ENCODE measurements around the gene SEPTIN7. TPM values are rescaled to one million over a fixed set of nuclear protein-coding genes. Genes with fewer than 3 reads are reported as not detected.

Gene SEPTIN7
- total RNA-seq (2022; extraction: Qiagen RNA extraction; ENCODE audit: low read depth), result 131 to 245 TPM (median 212 TPM) in 5 replicates

DNA sequence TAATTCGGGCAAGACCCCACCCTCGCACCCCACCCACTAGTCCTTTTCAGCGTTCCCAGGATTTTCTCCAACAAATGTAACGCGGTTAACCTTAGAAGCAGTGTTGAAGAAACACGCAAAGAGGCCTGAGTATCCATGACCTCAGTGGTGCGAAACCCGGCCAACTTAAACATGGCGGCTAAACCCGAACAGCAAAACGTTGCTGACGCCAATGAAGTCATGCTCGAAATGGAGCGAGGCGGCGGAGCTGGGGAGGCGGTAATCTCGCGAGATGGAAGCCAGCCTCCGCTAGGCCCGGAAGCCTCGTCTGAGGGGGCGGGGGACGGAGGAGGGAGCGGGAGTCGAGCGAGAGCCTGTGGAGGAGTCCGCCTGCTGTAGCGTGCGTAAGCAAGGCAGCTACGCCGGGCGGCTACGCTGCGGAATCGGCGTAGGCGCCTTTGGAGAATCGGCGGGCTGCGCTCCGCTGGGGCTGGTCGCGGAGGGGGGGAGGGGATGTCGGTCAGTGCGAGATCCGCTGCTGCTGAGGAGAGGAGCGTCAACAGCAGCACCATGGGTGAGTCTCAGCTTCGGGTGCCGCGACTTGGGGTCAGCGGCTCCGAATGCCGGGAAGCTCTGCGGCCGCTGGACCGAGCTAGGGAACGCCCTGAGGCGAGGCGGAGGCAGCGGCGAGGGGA is at the start of gene SEPTIN7:
TSS of gene SEPTIN7 (plus strand) at position 340 of the 674 bp plus-strand sequence. CDS start at position 493, 153 bp downstream.

Other genes with a start within 250 kb of the SEPTIN7 start
- gene HERPUD2, start 105.9 kb upstream of the SEPTIN7 start, total RNA-seq (2022; extraction: Qiagen RNA extraction; ENCODE audit: low read depth), result 14.4 to 20.3 TPM (median 18.8 TPM) in 5 replicates